GM19324 (cell line): ENCODE results near the gene FRY.

Experiments used
- ATAC-seq: cut with Tn5 transposase; IDR thresholded peaks from one replicate; pipeline ENCODE4 v1.9.1; 2021; ENCODE audit warnings: mild to moderate bottlenecking, moderate library complexity; ENCODE audit not compliant: unreplicated experiment, low FRiP score

FRY gene

GRCh38 chr13:32206097-32206740 is 174.6 kb downstream of the FRY start:
- no peak for ATAC-seq

GRCh38 chr13:32208860-32209259 is 177.3 kb downstream of the FRY start:
- ATAC-seq, result no peak

DNA sequence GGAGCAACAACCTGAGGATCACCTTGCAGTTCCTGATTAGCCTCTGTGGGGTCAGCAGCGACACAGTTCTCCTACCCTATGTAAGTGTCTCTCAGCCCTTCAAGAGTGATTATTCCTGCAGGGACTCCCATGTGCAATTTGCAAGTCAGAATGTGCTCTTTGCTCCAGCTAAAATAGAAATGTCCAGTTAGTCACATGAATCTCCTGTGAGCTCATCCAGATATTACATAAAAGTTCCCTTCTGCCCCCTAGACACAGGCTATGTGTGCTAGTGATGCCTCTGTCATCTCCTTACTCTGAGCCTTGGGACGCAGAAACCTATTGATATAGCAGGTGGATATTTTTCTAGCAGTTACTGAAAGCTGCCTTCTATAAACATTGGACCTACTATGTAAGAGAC is 178.1 kb downstream of the FRY start:
- no peak for ATAC-seq

DNA sequence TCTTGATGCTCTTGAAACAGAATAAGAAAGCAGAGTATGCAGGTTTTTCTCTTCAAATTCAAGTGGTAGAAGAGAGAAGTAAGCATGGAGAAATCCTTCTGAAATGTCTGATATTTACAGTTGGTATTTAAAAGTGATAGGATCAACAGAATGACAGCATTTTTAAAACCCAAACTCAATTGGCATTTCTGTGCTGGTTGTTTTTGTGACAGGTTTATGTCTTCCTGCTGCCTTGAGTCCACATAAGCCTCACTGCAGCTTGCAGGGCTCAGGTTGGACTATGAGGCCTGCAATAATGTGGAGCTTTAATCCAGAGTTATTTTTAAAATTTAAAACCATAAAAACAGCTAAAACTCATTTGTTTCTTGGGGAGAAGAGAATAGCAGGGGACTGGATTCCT is 178.5 kb downstream of the FRY start:
- ATAC-seq, result no peak

- ATAC-seq, result no peak
Measured at GRCh38 chr13:32211813-32212212, 180.2 kb downstream of the FRY start.

DNA sequence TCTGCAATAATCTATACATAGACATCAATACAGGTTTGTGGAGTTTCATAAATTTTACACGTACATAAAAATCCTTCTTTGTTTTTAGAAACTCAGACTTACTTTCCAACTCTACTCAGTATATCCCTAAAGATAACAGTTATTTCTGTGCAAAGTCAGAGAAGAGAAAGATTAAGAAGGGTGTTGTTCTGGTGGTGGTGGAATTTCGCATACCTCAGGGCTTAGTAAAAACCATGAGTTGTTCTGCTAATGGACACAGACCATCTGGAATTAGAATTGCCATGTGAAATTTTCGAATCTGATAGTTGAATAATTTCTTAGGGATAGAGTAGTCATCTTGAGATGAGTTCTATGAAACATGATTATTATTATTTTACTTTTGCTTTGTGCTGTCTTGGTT is 180.8 kb downstream of the FRY start:
- ATAC-seq, result no peak

DNA sequence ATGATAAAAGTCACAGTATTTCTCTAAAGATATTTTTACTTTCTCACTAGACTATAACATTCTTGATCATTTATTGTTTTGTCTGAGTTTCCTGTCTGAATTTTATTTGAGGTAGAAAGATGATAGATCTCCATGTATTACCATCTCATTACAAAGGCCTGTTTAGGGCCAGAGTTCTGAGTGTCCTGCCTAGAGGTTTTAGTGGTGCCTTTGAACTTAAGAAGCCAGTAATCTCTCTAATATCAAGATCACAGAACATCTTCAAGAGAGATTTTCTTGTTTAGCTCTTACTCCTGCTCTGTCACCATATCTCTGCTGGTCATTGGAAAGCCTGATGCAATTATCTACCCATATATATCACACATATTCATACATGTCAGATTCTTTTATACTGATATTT is 182.1 kb downstream of the FRY start:
- no peak for ATAC-seq

- no peak for ATAC-seq
Measured at GRCh38 chr13:32214071-32214470, 182.5 kb downstream of the FRY start.

GRCh38 chr13:32216281-32216680 is 184.7 kb downstream of the FRY start:
- ATAC-seq, result no peak

- no peak for ATAC-seq
Measured at GRCh38 chr13:32222046-32222676, 190.6 kb downstream of the FRY start.

DNA sequence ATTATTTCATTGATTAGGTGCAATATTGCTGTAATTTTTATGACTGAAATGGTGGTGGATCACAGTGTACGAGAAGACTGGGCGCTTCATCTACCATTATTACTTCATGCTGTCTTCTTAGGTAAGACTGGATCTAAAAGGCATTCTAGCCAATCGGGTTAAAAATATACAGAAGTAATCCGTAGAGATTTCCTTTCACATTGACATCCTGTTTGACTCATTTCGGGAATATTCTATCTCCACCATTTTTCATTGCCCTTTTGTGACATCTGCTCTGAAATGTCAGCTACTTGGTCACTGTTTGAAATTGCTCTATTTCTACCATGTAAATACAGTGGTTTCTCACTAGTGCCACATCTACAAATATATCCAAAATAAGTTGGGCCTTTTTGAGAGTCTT is 193.3 kb downstream of the FRY start:
- no peak for ATAC-seq

- no peak for ATAC-seq
Measured at GRCh38 chr13:32225481-32225931, 193.9 kb downstream of the FRY start.

DNA sequence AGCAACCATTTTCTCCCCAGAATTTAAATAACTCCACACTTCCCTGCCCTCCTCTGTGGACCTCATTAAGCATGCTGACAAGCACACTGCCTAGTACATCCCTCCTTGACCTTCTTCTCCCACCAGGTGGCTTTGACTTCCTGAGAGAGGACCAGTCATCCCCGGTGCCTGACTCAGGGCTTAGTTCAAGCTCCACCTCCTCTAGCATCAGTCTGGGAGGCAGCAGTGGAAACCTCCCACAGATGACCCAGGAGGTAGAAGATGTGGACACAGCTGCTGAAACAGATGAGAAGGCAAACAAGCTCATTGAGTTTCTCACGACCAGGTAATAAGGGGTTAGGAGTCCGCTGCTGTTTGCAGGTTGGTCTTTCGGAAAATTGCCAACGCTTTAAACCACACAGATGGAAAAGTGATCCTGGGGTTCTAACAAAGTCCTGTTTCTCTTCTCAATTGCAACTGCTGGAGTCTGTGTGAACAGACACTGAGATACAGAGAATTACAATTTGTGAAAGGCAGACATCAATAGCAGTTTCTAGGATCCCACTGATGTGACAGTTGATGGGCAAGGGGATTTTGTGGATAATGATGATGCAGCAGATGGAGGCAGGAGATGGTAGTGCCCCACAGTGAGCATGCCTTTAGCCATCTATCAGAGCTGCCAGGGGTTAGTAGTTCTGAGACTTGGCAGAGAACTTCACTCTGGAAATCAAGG is 196.9 kb downstream of the FRY start:
- ATAC-seq, result no peak

- ATAC-seq, result no peak
Measured at GRCh38 chr13:32229443-32229842, 197.9 kb downstream of the FRY start.

GRCh38 chr13:32232263-32232662 is 200.7 kb downstream of the FRY start:
- ATAC-seq, result no peak

GRCh38 chr13:32233062-32233461 is 201.5 kb downstream of the FRY start:
- ATAC-seq, result no peak

- ATAC-seq, result no peak
Measured at GRCh38 chr13:32234914-32235313, 203.3 kb downstream of the FRY start.

GRCh38 chr13:32237681-32238080 is 206.1 kb downstream of the FRY start:
- no peak for ATAC-seq

- no peak for ATAC-seq
Measured at GRCh38 chr13:32243695-32244094, 212.1 kb downstream of the FRY start.

- no peak for ATAC-seq
Measured at GRCh38 chr13:32245555-32245954, 214.0 kb downstream of the FRY start.

DNA sequence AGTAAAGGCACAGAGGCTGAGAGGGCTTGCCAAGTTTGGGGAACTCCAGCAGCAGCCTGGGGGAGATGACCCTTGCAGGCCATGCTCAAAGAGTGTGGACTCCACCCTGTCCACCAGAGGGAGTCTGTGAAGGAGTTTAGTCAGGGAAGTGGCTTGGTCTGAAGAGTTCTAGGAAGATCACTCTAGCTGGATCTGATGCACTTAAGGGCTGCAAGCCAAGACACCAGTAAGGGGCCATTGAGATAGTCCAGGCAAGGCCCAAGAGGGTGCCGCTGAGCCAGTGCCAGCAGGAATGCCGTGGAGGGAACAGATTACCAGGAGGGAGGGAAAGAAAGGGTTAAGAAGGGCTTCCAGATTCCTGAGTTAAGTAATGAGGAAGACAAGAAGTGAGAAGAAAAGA is 214.9 kb downstream of the FRY start:
- ATAC-seq, result peak; percentile 79

DNA sequence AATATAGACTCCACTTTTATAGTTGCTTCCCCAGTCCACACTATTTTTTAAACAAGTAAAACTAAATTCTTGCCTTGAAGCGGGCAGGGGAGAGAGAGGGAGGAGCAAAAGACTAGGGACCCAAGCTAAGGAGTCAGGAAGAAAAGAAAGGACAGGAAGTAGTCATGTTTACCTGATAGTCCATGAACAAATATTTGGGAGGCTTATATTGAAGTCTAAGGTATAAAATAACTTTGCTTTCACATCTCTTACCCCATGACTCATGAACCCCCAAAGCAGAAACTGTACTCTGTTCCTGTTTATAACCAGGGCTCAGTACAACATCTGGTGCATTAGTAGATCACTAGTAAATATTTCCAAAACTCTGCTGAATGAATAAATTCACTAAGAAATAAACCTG is 216.3 kb downstream of the FRY start:
- no peak for ATAC-seq
